ENCODE results near the gene PTMA. TPM values are rescaled to one million over a fixed set of nuclear protein-coding genes. Genes with fewer than 3 reads are reported as not detected.

PTMA gene
- total RNA-seq, 1 donor from 2014 or later = 2,102 TPM

GRCh38 chr2:231720987-231721966, 13.0 kb downstream of the PTMA start:
- no peak for DNase-seq (ENCODE audit: low spot score)
- Histone ChIP-seq H3K27me3 (no peaks in the 10 kb centered on the region), H4K20me1 (ENCODE audit: low read depth) (no peaks in the 10 kb centered on the region), H3K36me3 (no peaks in the 10 kb centered on the region), H3K9me3 (ENCODE audit: low read depth) (no peaks in the 10 kb centered on the region), H3K4me1 (peaks cover 15% of the 10 kb centered on the region), H3K9ac (no peak overlapping the region), H3K4me2 (no peak overlapping the region), H3K27ac (no peak overlapping the region), H3K4me3 (no peak overlapping the region), H3K79me2 (ENCODE audit: low read depth) (no peaks in the 10 kb centered on the region), H2AFZ (replicated peaks) (no peak overlapping the region), H3F3A (ENCODE audit: low read depth) (peaks cover 20% of the 10 kb centered on the region)
- H3K27ac Mint-ChIP-seq = peak overlapping the region; percentile 57
- peaks cover 38% of the 10 kb centered on the region for H3K4me1 Mint-ChIP-seq
- TF ChIP-seq CTCF (IDR thresholded peaks at IDR 0.05) = no peak
- no peak for TF ChIP-seq EZH2 (IDR thresholded peaks at IDR 0.05)
- no peak for TF ChIP-seq EZH2phosphoT487 (IDR thresholded peaks at IDR 0.05)
- no peaks in the 10 kb centered on the region for H3K27me3 Mint-ChIP-seq (ENCODE audit: insufficient read depth, low read depth)
- H3K4me3 Mint-ChIP-seq = no peak overlapping the region
- H3K36me3 Mint-ChIP-seq = peaks cover 1% of the 10 kb centered on the region
- H3K9me3 Mint-ChIP-seq = no peaks in the 10 kb centered on the region

- DNase-seq (ENCODE audit: low spot score) = peak; percentile 60
- Histone ChIP-seq H3K36me3 (no peaks in the 10 kb centered on the region), H3F3A (ENCODE audit: low read depth) (peaks cover 20% of the 10 kb centered on the region), H3K79me2 (ENCODE audit: low read depth) (no peaks in the 10 kb centered on the region), H3K4me2 (peak overlapping the region; percentile 24), H3K9me3 (ENCODE audit: low read depth) (no peaks in the 10 kb centered on the region), H2AFZ (replicated peaks) (no peak overlapping the region), H4K20me1 (ENCODE audit: low read depth) (no peaks in the 10 kb centered on the region), H3K4me1 (peaks cover 17% of the 10 kb centered on the region), H3K4me3 (no peak overlapping the region), H3K27me3 (no peaks in the 10 kb centered on the region), H3K9ac (no peak overlapping the region), H3K27ac (no peak overlapping the region)
- TF ChIP-seq EZH2 (IDR thresholded peaks at IDR 0.05) (no peak), EZH2phosphoT487 (IDR thresholded peaks at IDR 0.05) (no peak), CTCF (IDR thresholded peaks at IDR 0.05) (no peak)
- no peaks in the 10 kb centered on the region for H3K27me3 Mint-ChIP-seq (ENCODE audit: insufficient read depth, low read depth)
- no peaks in the 10 kb centered on the region for H3K36me3 Mint-ChIP-seq
- no peak overlapping the region for H3K27ac Mint-ChIP-seq
- H3K4me1 Mint-ChIP-seq = peaks cover 34% of the 10 kb centered on the region
- no peaks in the 10 kb centered on the region for H3K9me3 Mint-ChIP-seq
- H3K4me3 Mint-ChIP-seq = no peak overlapping the region
Observed at GRCh38 chr2:231722721-231723307, 14.5 kb downstream of the PTMA start.

GRCh38 chr2:231725476-231725875, 17.2 kb downstream of the PTMA start:
- H3K79me2 ChIP-seq (ENCODE audit: low read depth) = no peaks in the 10 kb centered on the region
- no peak overlapping the region for H3K4me2 ChIP-seq
- H3K9ac ChIP-seq = no peak overlapping the region
- H3K36me3 ChIP-seq = no peaks in the 10 kb centered on the region
- H3K9me3 ChIP-seq (ENCODE audit: low read depth) = no peaks in the 10 kb centered on the region
- H3K27me3 ChIP-seq = no peaks in the 10 kb centered on the region
- H2AFZ ChIP-seq (replicated peaks) = no peak overlapping the region
- no peak overlapping the region for H3K27ac Mint-ChIP-seq
- peaks cover 33% of the 10 kb centered on the region for H3F3A ChIP-seq (ENCODE audit: low read depth)
- no peaks in the 10 kb centered on the region for H4K20me1 ChIP-seq (ENCODE audit: low read depth)
- no peak overlapping the region for H3K4me3 ChIP-seq
- peaks cover 1% of the 10 kb centered on the region for H3K36me3 Mint-ChIP-seq
- no peak overlapping the region for H3K4me3 Mint-ChIP-seq
- TF ChIP-seq CTCF (IDR thresholded peaks at IDR 0.05) (no peak), EZH2phosphoT487 (IDR thresholded peaks at IDR 0.05) (no peak), EZH2 (IDR thresholded peaks at IDR 0.05) (no peak)
- peaks cover 22% of the 10 kb centered on the region for H3K4me1 ChIP-seq
- H3K9me3 Mint-ChIP-seq = no peaks in the 10 kb centered on the region
- no peak for DNase-seq (ENCODE audit: low spot score)
- peaks cover 24% of the 10 kb centered on the region for H3K4me1 Mint-ChIP-seq
- no peaks in the 10 kb centered on the region for H3K27me3 Mint-ChIP-seq (ENCODE audit: insufficient read depth, low read depth)
- no peak overlapping the region for H3K27ac ChIP-seq
